H9 (cell line): ENCODE measurements around the gene ABHD14A. TPM values are rescaled to one million over a fixed set of nuclear protein-coding genes. Genes with fewer than 3 reads are reported as not detected.

Source experiments
- DNase-seq: peaks from one replicate; pipeline ENCODE4 v3.0.0-alpha.2; 2017
- H2AFZ ChIP-seq: one replicate; pipeline ENCODE4 v1.6.1; 2013; ENCODE audit warnings: mild to moderate bottlenecking, low read length, control low read depth, moderate library complexity
- H2AK5ac ChIP-seq: 2 replicates; pipeline ENCODE4 v1.6.1; 2013; ENCODE audit warnings: low read length, control low read depth, mixed read lengths; ENCODE audit not compliant: insufficient read length
- H2BK120ac ChIP-seq: one replicate; pipeline ENCODE4 v1.6.1; 2013; ENCODE audit warnings: low read depth, mild to moderate bottlenecking, low read length, control low read depth, inconsistent platforms; ENCODE audit not compliant: poor library complexity, severe bottlenecking
- H2BK12ac ChIP-seq: 2 replicates; pipeline ENCODE4 v1.6.1; 2013; ENCODE audit warnings: low read length, control low read depth, mixed read lengths, low read depth; ENCODE audit not compliant: insufficient read length
- H2BK15ac ChIP-seq: 2 replicates; pipeline ENCODE4 v1.6.1; 2013; ENCODE audit warnings: low read depth, low read length, control low read depth
- H2BK20ac ChIP-seq: one replicate; pipeline ENCODE4 v1.6.1; 2013; ENCODE audit warnings: low read depth, mild to moderate bottlenecking, low read length, control low read depth, inconsistent platforms; ENCODE audit not compliant: poor library complexity, severe bottlenecking
- H2BK5ac ChIP-seq: 2 replicates; pipeline ENCODE4 v1.6.1; 2013; ENCODE audit warnings: low read length, control low read depth, mixed read lengths; ENCODE audit not compliant: insufficient read length
- H3K14ac ChIP-seq: 2 replicates; pipeline ENCODE4 v1.6.1; 2013; ENCODE audit warnings: low read length, control low read depth; ENCODE audit not compliant: insufficient read depth
- H3K18ac ChIP-seq: 2 replicates; pipeline ENCODE4 v1.6.1; 2013; ENCODE audit warnings: low read depth, mild to moderate bottlenecking, mixed read lengths, low read length, control low read depth; ENCODE audit not compliant: insufficient read length
- H3K23ac ChIP-seq: 2 replicates; pipeline ENCODE4 v1.6.1; 2013; ENCODE audit warnings: low read length, control low read depth, mixed read lengths, low read depth; ENCODE audit not compliant: insufficient read length
- H3K23me2 ChIP-seq: 2 replicates; pipeline ENCODE4 v1.6.1; 2013; ENCODE audit warnings: low read depth, mild to moderate bottlenecking, mixed read lengths, low read length, control low read depth; ENCODE audit not compliant: insufficient read length, poor library complexity, severe bottlenecking
- H3K27ac ChIP-seq: 2 replicates; pipeline ENCODE4 v1.5.1; 2013; ENCODE audit warnings: low read length, control low read depth, mixed read lengths, low read depth; ENCODE audit not compliant: insufficient read length
- H3K27me3 ChIP-seq: 2 replicates; pipeline ENCODE4 v1.6.1; 2013; ENCODE audit warnings: low read length, control low read depth, inconsistent platforms; ENCODE audit not compliant: insufficient read depth
- H3K4ac ChIP-seq: 2 replicates; pipeline ENCODE4 v1.6.1; 2013; ENCODE audit warnings: low read depth, mild to moderate bottlenecking, control low read depth, inconsistent platforms, low read length, moderate library complexity
- H3K4me1 ChIP-seq: 2 replicates; pipeline ENCODE4 v1.6.1; 2013; ENCODE audit warnings: low read length, control low read depth, inconsistent platforms; ENCODE audit not compliant: insufficient read depth
- H3K4me2 ChIP-seq: 2 replicates; pipeline ENCODE4 v1.6.1; 2013; ENCODE audit warnings: low read length, control low read depth, mixed read lengths; ENCODE audit not compliant: insufficient read length, insufficient read depth
- H3K56ac ChIP-seq: 2 replicates; pipeline ENCODE4 v1.6.1; 2013; ENCODE audit warnings: low read depth, mild to moderate bottlenecking, mixed read lengths, low read length, control low read depth; ENCODE audit not compliant: insufficient read length
- H3K79me1 ChIP-seq: 2 replicates; pipeline ENCODE4 v1.6.1; 2013; ENCODE audit warnings: low read depth, mild to moderate bottlenecking, moderate library complexity, low read length, control low read depth, inconsistent platforms; ENCODE audit not compliant: insufficient read depth, poor library complexity, severe bottlenecking
- H3K79me2 ChIP-seq: 2 replicates; pipeline ENCODE4 v1.6.1; 2013; ENCODE audit warnings: low read length, control low read depth, inconsistent platforms; ENCODE audit not compliant: insufficient read depth
- H3K9ac ChIP-seq: 2 replicates; pipeline ENCODE4 v1.6.1; 2013; ENCODE audit warnings: low read length, control low read depth, mixed read lengths; ENCODE audit not compliant: insufficient read length; ENCODE audit errors: extremely low read depth
- H3K9me3 ChIP-seq: one replicate; pipeline ENCODE4 v1.6.1; 2013; ENCODE audit warnings: low read depth, low read length, inconsistent platforms; ENCODE audit not compliant: control insufficient read depth
- H3T11ph ChIP-seq: one replicate; pipeline ENCODE4 v1.6.1; 2013; ENCODE audit warnings: mild to moderate bottlenecking, low read length, control low read depth, inconsistent platforms
- H4K20me1 ChIP-seq: one replicate; pipeline ENCODE4 v1.6.1; 2013; ENCODE audit not compliant: control insufficient read depth, insufficient read length, insufficient read depth
- H4K5ac ChIP-seq: 2 replicates; pipeline ENCODE4 v1.6.1; 2013; ENCODE audit warnings: low read depth, mild to moderate bottlenecking, mixed read lengths, low read length, control low read depth; ENCODE audit not compliant: insufficient read length
- H4K8ac ChIP-seq: replicated peaks from 2 replicates; pipeline ENCODE4 v1.6.1; 2013; ENCODE audit warnings: low read length, control low read depth, mixed read lengths, low read depth; ENCODE audit not compliant: insufficient read length
- H4K91ac ChIP-seq: 2 replicates; pipeline ENCODE4 v1.6.1; 2013; ENCODE audit warnings: low read depth, mild to moderate bottlenecking, moderate library complexity, mixed read lengths, low read length, control low read depth; ENCODE audit not compliant: insufficient read length
- H3K27ac Mint-ChIP-seq, 3 experiments: 2 replicates in 2 of 3; 3 replicates in 1 of 3; pipeline ENCODE4 v1.8.0; 2020 to 2021; ENCODE audit warnings: mixed read lengths in 3 of 3, mild to moderate bottlenecking in 1 of 3, moderate library complexity in 1 of 3
- H3K27me3 Mint-ChIP-seq: 2 replicates; pipeline ENCODE4 v1.8.0; 2021; ENCODE audit warnings: low read depth, mild to moderate bottlenecking, moderate library complexity, mixed read lengths
- H3K36me3 Mint-ChIP-seq, 3 experiments: 2 replicates in 2 of 3; 3 replicates in 1 of 3; pipeline ENCODE4 v1.8.0; 2020 to 2021; ENCODE audit warnings: low read depth in 3 of 3, mixed read lengths in 3 of 3; ENCODE audit not compliant: insufficient read depth in 1 of 3
- H3K4me1 Mint-ChIP-seq, 2 experiments: 2 replicates each; pipeline ENCODE4 v1.8.0; 2020; ENCODE audit warnings: mixed read lengths in 2 of 2
- H3K4me3 Mint-ChIP-seq, 2 experiments: 2 replicates in 1 of 2; 3 replicates in 1 of 2; pipeline ENCODE4 v1.8.0; 2020 to 2021; ENCODE audit warnings: mild to moderate bottlenecking in 2 of 2, mixed read lengths in 2 of 2, moderate library complexity in 1 of 2
- H3K9me3 Mint-ChIP-seq, 2 experiments: 2 replicates in 1 of 2; 3 replicates in 1 of 2; pipeline ENCODE4 v1.8.0; 2020; ENCODE audit warnings: mild to moderate bottlenecking in 2 of 2, mixed read lengths in 2 of 2, moderate library complexity in 1 of 2
- CTCF ChIP-seq: fragments of 200-600 bp; sonication (generic); conservative IDR thresholded peaks from 3 replicates; pipeline ENCODE4 v1.8.0; 2021; ENCODE audit warnings: antibody characterized with exemption, mild to moderate bottlenecking
- WGBS: extraction: QIAGEN DNeasy Blood & Tissue Kit; methylation state at CpG from one replicate; pipeline ENCODE4 v1.1.7; 2013; ENCODE audit warnings: missing lambda C conversion rate, low lambda C conversion rate, mixed read lengths; ENCODE audit not compliant: insufficient read length; ENCODE audit errors: extremely low coverage; 5-methylcytosine and 5-hydroxymethylcytosine counted together
- total RNA-seq: library from RNA; stranded (reverse); gene quantifications from 2 replicates; pipeline ENCODE4 v1.2.1, GENCODE V29; 2021

Gene ABHD14A
- total RNA-seq, 1 experiment from 2014 or later: 3.1 TPM

- Histone ChIP-seq H2BK120ac (no peak overlapping the region), H3K27me3 (no peaks in the 10 kb centered on the region), H2BK12ac (no peak overlapping the region), H3K79me2 (no peaks in the 10 kb centered on the region), H3K27ac (no peak overlapping the region), H3K4me2 (no peak overlapping the region), H3T11ph (no peak overlapping the region), H3K23me2 (no peaks in the 10 kb centered on the region), H4K8ac (no peak overlapping the region), H3K9me3 (no peaks in the 10 kb centered on the region), H3K4ac (no peak overlapping the region), H4K5ac (no peak overlapping the region), H4K20me1 (no peaks in the 10 kb centered on the region), H2AK5ac (no peak overlapping the region), H3K23ac (no peak overlapping the region), H3K9ac (no peak overlapping the region), H2BK20ac (no peak overlapping the region), H2BK5ac (no peak overlapping the region), H3K14ac (no peak overlapping the region), H2AFZ (no peak overlapping the region), H3K79me1 (no peaks in the 10 kb centered on the region), H4K91ac (no peak overlapping the region), H3K18ac (no peak overlapping the region), H3K4me1 (no peaks in the 10 kb centered on the region), H3K56ac (no peak overlapping the region), H2BK15ac (no peak overlapping the region)
- H3K9me3 Mint-ChIP-seq: no peaks in the 10 kb centered on the region
- no peak for TF ChIP-seq CTCF
- no CpG with 5 or more reads among the region's 7 CpGs for WGBS
- peaks cover 3 to 11% of the 10 kb centered on the region in 2 experiments; a peak in 3 of 4 replicates for H3K4me1 Mint-ChIP-seq
- no peaks in the 10 kb centered on the region for H3K36me3 Mint-ChIP-seq
- peaks cover 2% of the 10 kb centered on the region for H3K27me3 Mint-ChIP-seq
- no peak for DNase-seq
- no peak overlapping the region for H3K4me3 Mint-ChIP-seq
- no peak overlapping the region for H3K27ac Mint-ChIP-seq
These were observed 37.8 kb downstream of the ABHD14A start for GRCh38 chr3:52012699-52013098.
